ENCODE results near the gene XYLT1. TPM values are rescaled to one million over a fixed set of nuclear protein-coding genes. Genes with fewer than 3 reads are reported as not detected.

The XYLT1 gene
- total RNA-seq, 2 donors from 2014 or later = 14.4 to 31.3 TPM

DNA sequence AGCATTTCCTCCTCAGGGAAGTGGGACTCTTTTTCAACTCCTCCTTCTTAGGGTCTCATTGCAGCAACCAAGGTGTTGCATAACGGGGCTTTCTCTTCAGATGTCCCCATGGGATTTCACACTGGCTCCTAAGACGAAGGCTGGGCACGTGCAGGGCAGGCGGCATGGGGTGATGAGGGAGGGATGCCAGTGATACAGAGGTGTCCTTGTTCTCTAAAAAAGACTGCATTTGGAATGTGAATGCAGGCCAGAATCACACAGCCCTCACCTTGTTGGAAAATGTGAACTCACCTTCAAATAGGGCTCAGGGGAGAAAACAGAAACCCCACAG is 105.6 kb downstream of the XYLT1 start:
- no peak for DNase-seq (ENCODE audit: low spot score)
- TF ChIP-seq, protein P1, sequence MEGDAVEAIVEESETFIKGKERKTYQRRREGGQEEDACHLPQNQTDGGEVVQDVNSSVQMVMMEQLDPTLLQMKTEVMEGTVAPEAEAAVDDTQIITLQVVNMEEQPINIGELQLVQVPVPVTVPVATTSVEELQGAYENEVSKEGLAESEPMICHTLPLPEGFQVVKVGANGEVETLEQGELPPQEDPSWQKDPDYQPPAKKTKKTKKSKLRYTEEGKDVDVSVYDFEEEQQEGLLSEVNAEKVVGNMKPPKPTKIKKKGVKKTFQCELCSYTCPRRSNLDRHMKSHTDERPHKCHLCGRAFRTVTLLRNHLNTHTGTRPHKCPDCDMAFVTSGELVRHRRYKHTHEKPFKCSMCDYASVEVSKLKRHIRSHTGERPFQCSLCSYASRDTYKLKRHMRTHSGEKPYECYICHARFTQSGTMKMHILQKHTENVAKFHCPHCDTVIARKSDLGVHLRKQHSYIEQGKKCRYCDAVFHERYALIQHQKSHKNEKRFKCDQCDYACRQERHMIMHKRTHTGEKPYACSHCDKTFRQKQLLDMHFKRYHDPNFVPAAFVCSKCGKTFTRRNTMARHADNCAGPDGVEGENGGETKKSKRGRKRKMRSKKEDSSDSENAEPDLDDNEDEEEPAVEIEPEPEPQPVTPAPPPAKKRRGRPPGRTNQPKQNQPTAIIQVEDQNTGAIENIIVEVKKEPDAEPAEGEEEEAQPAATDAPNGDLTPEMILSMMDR (IDR thresholded peaks at IDR 0.05) = no peak
- Histone ChIP-seq H3K4me3 (no peak overlapping the region), H3K27ac (no peak overlapping the region), H3K9me3 (no peaks in the 10 kb centered on the region), H3K4me1 (peaks cover 0 to 30% of the 10 kb centered on the region in 2 donors), H3K27me3 (no peaks in the 10 kb centered on the region), H3K36me3 (no peaks in the 10 kb centered on the region)

DNA sequence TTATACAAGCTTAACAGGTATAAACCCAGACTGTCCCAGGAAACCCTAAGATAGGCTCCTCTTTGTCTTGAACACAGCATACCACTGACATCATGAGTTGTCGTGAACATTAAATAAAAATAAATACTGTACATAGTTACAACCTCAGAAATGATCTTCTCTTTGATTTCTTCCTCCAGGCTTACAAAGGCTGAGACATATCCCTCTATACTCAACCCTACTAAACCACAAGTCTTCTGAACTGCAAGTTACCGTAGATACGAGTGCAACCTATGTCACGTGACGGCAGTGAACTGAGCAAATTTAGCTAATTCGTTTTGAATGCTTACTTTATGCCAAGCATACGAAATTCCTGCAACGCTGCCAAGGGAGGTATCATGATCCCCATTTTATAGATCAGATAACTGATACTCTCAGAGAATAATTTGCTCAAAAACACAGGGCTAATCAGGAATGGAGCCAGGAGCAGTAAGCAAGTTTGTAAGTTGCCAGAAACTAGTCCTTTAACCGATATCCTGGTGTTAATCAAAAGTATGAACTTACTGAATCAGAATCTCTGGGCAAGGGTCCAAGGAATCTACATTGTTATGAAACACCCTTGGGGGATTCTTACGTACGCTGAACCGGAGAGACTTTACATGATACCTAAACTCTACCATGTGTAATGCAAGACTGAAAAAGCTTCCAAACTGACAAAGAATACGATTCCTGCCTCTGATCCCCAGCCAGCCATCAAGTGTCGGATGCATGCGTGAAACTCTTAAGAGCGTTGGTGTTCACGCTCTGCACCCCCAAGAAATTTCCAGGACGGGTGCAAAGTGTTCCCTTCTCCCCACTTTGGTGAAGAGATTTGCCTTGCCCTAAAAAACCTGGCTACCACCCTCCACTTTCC is 106.2 kb downstream of the XYLT1 start:
- no peak overlapping the region for H3K4me3 ChIP-seq
- peaks cover 0 to 30% of the 10 kb centered on the region in 2 donors for H3K4me1 ChIP-seq
- no peaks in the 10 kb centered on the region for H3K36me3 ChIP-seq
- TF ChIP-seq, protein P1 (IDR thresholded peaks at IDR 0.05) = no peak
- DNase-seq (ENCODE audit: low spot score) = no peak
- no peak overlapping the region for H3K27ac ChIP-seq
- H3K9me3 ChIP-seq = no peaks in the 10 kb centered on the region
- H3K27me3 ChIP-seq = no peaks in the 10 kb centered on the region

DNA sequence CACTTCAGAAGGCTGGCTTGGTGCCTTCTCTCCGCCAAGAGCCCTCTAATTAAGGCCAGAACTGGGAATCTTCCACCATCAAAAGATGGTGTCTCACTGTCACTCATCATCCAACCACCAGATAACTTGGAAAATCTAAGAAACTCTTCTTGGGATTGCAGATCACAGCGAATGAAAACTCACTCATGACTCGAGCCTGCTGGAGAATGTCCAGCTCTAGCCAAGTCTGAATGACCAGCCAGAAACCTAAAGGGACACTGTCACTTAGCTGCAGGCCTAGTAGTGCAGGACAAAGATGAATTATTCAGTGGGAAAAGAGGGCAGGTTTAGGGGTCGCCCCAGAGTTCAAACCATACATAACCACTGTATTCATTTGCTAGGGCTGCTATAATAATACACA is 107.8 kb downstream of the XYLT1 start:
- H3K9me3 ChIP-seq = no peaks in the 10 kb centered on the region
- no peaks in the 10 kb centered on the region for H3K36me3 ChIP-seq
- H3K27ac ChIP-seq = no peak overlapping the region
- H3K27me3 ChIP-seq = no peaks in the 10 kb centered on the region
- no peak overlapping the region for H3K4me3 ChIP-seq
- no peak for DNase-seq (ENCODE audit: low spot score)
- peaks cover 0 to 37% of the 10 kb centered on the region in 2 donors for H3K4me1 ChIP-seq
- TF ChIP-seq, protein P1 (IDR thresholded peaks at IDR 0.05) = no peak

DNA sequence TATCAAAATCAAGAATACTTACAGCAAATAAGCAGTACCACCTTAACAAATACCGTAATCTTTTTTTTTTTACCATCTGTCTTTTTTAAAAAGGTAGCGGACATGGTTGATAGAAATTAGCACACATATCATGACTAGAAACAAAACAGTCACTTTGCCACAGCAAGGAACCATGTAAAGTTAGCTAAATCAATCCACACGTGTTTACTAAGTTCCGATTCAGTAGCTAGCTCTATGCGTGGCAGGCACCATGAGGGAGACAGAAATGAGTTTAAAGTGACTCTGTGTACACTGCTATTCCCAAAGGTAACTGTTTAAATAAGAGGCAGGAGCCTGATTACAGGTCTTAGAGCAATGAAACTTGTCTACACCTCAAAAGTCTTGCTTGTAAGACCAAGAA is 108.6 kb downstream of the XYLT1 start:
- Histone ChIP-seq H3K36me3 (no peaks in the 10 kb centered on the region), H3K4me3 (no peak overlapping the region), H3K4me1 (peaks cover 0 to 37% of the 10 kb centered on the region in 2 donors), H3K27ac (no peak overlapping the region), H3K27me3 (no peaks in the 10 kb centered on the region), H3K9me3 (no peaks in the 10 kb centered on the region)
- TF ChIP-seq, protein P1 (IDR thresholded peaks at IDR 0.05) = no peak
- DNase-seq (ENCODE audit: low spot score) = no peak

DNA sequence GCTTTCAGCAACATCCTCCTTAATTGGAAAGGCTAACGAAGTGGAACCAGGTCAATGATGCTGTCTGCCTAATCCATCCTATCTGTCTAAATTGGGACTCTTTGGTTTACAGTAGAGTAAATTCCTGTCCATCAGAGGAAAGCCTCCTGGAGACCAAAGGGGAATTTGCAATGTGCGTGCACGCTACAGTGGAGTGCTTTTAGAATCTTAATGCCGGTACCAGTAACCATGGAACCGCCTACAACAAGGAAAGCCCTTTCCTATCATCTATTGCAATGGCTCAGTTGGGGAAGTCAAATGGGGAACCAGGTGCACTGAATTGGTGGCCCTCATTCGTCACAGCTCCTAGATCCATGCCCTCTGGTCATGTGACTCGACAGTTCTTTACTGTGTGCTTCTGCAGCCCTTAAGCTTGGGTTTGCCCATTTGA is 110.1 kb downstream of the XYLT1 start:
- no peaks in the 10 kb centered on the region for H3K9me3 ChIP-seq
- no peak overlapping the region for H3K27ac ChIP-seq
- no peaks in the 10 kb centered on the region for H3K27me3 ChIP-seq
- H3K36me3 ChIP-seq = no peaks in the 10 kb centered on the region
- TF ChIP-seq, protein P1 (IDR thresholded peaks at IDR 0.05) = no peak
- no peak overlapping the region for H3K4me3 ChIP-seq
- H3K4me1 ChIP-seq = peaks cover 0 to 37% of the 10 kb centered on the region in 2 donors
- DNase-seq (ENCODE audit: low spot score) = no peak
